HepG2 (cell line): ENCODE results near the gene EEF1A2. TPM values are rescaled to one million over a fixed set of nuclear protein-coding genes. Genes with fewer than 3 reads are reported as not detected.

Source experiments
- AKAP8 ChIP-seq: sonication (generic); formaldehyde crosslinking; IDR thresholded peaks from 2 replicates; pipeline ENCODE4 v1.5.1; 2020; ENCODE audit warnings: mild to moderate bottlenecking, missing genetic modification reagents
- DMAP1 ChIP-seq: IDR thresholded peaks from 2 replicates; pipeline ENCODE4 v1.6.1; 2016
- HMGA1 ChIP-seq: sonication (generic); formaldehyde crosslinking; conservative IDR thresholded peaks from 2 replicates; pipeline ENCODE4 v1.4.0; 2020; ENCODE audit warnings: missing genetic modification reagents
- IRF2 ChIP-seq: IDR thresholded peaks from 2 replicates; pipeline ENCODE4 v1.6.1; 2018; ENCODE audit warnings: missing genetic modification reagents, missing compliant biosample characterization
- ISL2 ChIP-seq: sonication (generic); formaldehyde crosslinking; IDR thresholded peaks from 2 replicates; pipeline ENCODE4 v1.5.0; 2020; ENCODE audit warnings: missing genetic modification reagents
- KMT2A ChIP-seq: sonication (generic); formaldehyde crosslinking; IDR thresholded peaks from 2 replicates; pipeline ENCODE4 v1.4.0; 2020; ENCODE audit warnings: missing genetic modification reagents
- MLLT10 ChIP-seq: sonication (generic); formaldehyde crosslinking; IDR thresholded peaks from 2 replicates; pipeline ENCODE4 v1.4.0; 2020; ENCODE audit warnings: missing genetic modification reagents
- SKI ChIP-seq: fragments of 450-650 bp; IDR thresholded peaks from one replicate; pipeline ENCODE4 v1.6.1; 2018; ENCODE audit warnings: mild to moderate bottlenecking; ENCODE audit not compliant: partially characterized antibody
- THYN1 ChIP-seq: sonication (generic); formaldehyde crosslinking; IDR thresholded peaks from 2 replicates; pipeline ENCODE4 v1.8.1; 2023; ENCODE audit warnings: low read depth, mild to moderate bottlenecking, moderate library complexity, missing genetic modification reagents, borderline replicate concordance
- YEATS2 ChIP-seq: sonication (generic); formaldehyde crosslinking; IDR thresholded peaks from 2 replicates; pipeline ENCODE4 v1.4.0; 2020; ENCODE audit warnings: missing genetic modification reagents, borderline replicate concordance
- ZNF205 ChIP-seq: IDR thresholded peaks from 2 replicates; pipeline ENCODE4 v1.6.1; 2018; ENCODE audit warnings: missing biosample characterization, missing genetic modification reagents
- ZNF282 ChIP-seq: fragments of 450-650 bp; IDR thresholded peaks from 2 replicates; pipeline ENCODE4 v1.6.1; 2018; ENCODE audit not compliant: partially characterized antibody
- ZNF446 ChIP-seq: sonication (generic); formaldehyde crosslinking; IDR thresholded peaks from 2 replicates; pipeline ENCODE4 v1.5.0; 2020; ENCODE audit warnings: mild to moderate bottlenecking, missing genetic modification reagents
- ZNF589 ChIP-seq: sonication (generic); formaldehyde crosslinking; conservative IDR thresholded peaks from 2 replicates; pipeline ENCODE4 v1.8.0; 2022; ENCODE audit warnings: mild to moderate bottlenecking, moderate library complexity, missing genetic modification reagents
- ZNF619 ChIP-seq: sonication (generic); formaldehyde crosslinking; IDR thresholded peaks from 2 replicates; pipeline ENCODE4 v1.4.0; 2020; ENCODE audit warnings: mild to moderate bottlenecking, missing genetic modification reagents
- ZNF749 ChIP-seq: sonication (generic); formaldehyde crosslinking; IDR thresholded peaks from 2 replicates; pipeline ENCODE4 v1.8.0; 2022; ENCODE audit warnings: mild to moderate bottlenecking, missing genetic modification reagents, moderate library complexity, borderline replicate concordance
- ZNF788 ChIP-seq: sonication (generic); formaldehyde crosslinking; IDR thresholded peaks from 2 replicates; pipeline ENCODE4 v1.5.0; 2020; ENCODE audit warnings: mild to moderate bottlenecking, missing genetic modification reagents, borderline replicate concordance
- ZSCAN30 ChIP-seq: sonication (generic); formaldehyde crosslinking; IDR thresholded peaks from 2 replicates; pipeline ENCODE4 v1.5.0; 2020; ENCODE audit warnings: mild to moderate bottlenecking, missing genetic modification reagents
- polyA plus RNA-seq, 8 experiments: library from polyadenylated mRNA; depleted of rRNA in 3 of 8; stranded (reverse) in 7 of 8; unstranded in 1 of 8; fragments of >200 nt; fragmentation: Illumina TruSeq in 4 of 8; extraction: Trizol in 4 of 8; gene quantifications; 2 replicates each; pipeline versions ENCODE4 v1.2.1 to v1.2.3, GENCODE V29; 2011 to 2016; ENCODE audit warnings: low read depth in 4 of 8, missing spikeins in 1 of 8, mixed read lengths in 1 of 8; ENCODE audit not compliant: insufficient read depth in 1 of 8
- total RNA-seq, 5 experiments: library from RNA; depleted of rRNA; stranded (reverse); fragments of >200 nt; fragmentation: Illumina TruSeq; extraction: Trizol; gene quantifications; 2 replicates each; pipeline ENCODE4 v1.2.3, GENCODE V29; 2016; ENCODE audit warnings: low read depth in 1 of 5
- TF ChIP-seq, protein P1 (sequence below): sonication (generic); formaldehyde crosslinking; IDR thresholded peaks from 2 replicates; pipeline ENCODE4 v1.4.0; 2020; ENCODE audit warnings: mild to moderate bottlenecking, missing genetic modification reagents
- TF ChIP-seq, protein P2 (sequence below): sonication (generic); formaldehyde crosslinking; IDR thresholded peaks from 2 replicates; pipeline ENCODE4 v1.5.0; 2020; ENCODE audit warnings: mild to moderate bottlenecking, missing genetic modification reagents

EEF1A2 gene
- total and polyA plus RNA-seq, 2 of the 13 experiments (the other 11 are each of a cell fraction or from before 2014, with no cell fraction given): 0.44 to 0.87 TPM

DNA sequence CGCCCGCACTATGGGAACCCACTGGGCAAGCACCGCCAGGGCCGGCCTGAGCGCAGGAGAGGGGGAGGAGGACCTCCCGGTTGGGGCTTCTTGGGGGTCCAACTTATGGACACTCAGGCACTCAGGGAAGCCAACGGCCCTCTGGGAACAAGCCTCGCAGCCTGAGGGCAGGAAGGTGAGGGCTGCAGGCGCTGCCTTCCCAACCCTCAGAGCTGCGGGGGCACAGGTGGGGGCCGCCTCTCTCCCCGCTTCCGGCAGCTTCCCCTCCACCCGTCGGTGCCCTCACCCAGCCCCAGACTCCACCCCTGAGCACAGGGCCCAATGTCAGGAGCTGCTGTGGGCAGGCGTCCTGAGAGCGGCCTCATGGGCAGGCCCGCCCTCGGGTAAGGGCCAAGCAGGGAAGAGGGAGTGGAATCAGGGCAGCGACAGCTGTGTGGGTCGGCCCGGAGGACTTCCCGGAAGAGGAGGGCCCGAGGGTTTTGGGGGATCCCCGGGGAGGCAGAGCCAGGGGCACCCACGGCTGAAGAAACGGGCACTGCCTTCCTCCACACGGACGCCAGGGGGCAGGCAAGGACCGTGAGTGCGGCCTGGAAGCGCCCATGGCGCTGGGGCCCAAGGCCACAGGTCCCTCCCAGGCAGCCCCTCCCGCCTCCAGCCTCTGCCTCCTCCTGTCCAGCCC lies 38.8 kb upstream of the EEF1A2 start (continued):
- TF ChIP-seq, protein P1, sequence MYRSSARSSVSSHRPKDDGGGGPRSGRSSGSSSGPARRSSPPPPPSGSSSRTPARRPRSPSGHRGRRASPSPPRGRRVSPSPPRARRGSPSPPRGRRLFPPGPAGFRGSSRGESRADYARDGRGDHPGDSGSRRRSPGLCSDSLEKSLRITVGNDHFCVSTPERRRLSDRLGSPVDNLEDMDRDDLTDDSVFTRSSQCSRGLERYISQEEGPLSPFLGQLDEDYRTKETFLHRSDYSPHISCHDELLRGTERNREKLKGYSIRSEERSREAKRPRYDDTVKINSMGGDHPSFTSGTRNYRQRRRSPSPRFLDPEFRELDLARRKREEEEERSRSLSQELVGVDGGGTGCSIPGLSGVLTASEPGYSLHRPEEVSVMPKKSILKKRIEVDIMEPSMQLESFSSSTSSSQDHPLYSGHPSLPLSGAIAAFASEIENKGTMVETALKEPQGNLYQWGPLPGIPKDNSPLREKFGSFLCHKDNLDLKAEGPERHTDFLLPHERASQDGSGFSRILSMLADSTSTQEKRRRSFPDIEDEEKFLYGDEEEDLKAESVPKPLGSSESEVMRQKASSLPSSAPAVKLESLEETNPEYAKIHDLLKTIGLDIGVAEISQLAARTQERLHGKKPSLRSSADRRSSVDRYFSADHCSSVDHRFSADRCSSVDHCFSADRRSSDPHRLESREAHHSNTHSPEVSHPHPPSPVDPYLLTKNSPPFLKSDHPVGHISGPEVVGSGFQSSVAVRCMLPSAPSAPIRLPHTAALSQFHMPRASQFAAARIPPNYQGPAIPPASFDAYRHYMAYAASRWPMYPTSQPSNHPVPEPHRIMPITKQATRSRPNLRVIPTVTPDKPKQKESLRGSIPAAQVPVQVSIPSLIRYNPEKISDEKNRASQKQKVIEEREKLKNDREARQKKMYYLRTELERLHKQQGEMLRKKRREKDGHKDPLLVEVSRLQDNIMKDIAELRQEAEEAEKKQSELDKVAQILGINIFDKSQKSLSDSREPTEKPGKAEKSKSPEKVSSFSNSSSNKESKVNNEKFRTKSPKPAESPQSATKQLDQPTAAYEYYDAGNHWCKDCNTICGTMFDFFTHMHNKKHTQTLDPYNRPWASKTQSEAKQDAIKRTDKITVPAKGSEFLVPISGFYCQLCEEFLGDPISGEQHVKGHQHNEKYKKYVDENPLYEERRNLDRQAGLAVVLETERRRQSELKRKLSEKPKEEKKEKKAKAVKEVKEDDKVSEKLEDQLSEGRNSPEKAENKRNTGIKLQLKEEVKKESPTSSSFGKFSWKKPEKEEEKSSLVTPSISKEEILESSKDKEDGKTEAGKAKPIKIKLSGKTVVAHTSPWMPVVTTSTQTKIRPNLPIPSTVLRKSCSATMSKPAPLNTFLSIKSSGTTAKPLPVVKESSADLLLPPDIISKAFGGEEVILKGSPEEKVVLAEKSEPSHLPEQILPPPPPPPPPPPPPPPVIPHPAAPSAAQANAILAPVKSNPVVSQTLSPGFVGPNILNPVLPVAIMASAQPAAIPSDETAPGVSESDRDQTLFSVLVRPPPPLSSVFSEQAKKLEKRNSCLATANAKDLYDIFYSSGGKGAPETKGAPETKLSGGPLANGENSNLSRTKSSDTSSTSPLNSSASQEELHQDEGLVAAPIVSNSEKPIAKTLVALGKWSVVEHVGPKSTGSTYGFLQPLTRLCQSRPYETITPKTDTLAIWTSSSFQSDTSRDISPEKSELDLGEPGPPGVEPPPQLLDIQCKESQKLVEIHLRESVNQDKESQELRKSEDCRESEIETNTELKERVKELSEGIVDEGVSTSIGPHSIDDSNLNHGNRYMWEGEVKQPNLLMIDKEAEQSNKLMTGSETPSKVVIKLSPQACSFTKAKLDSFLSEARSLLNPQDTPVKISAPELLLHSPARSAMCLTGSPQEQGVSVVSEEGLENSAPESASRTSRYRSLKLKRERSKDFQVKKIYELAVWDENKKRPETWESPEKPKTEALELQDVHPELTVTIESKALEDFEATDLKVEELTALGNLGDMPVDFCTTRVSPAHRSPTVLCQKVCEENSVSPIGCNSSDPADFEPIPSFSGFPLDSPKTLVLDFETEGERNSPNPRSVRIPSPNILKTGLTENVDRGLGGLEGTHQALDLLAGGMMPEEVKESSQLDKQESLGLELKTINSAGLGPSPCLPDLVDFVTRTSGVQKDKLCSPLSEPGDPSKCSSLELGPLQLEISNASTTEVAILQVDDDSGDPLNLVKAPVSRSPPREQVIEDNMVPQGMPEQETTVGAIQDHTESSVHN (CRISPR knock-in tag): no peak; the same call in 1 of the 2 replicates
- TF ChIP-seq THYN1 (no peak), ZSCAN30 (no peak), ZNF205 (CRISPR knock-in tag) (peak; percentile 90), AKAP8 (peak; percentile 84), KMT2A (CRISPR knock-in tag) (peak; percentile 62), ZNF589 (no peak), ZNF446 (peak; percentile 67; the same call in 1 of the 2 replicates), DMAP1 (0 out of 2 replicates have a peak, but pooled peaks have one; percentile 75), ZNF749 (CRISPR knock-in tag) (peak; percentile 90; the same call in 1 of the 2 replicates), ISL2 (peak; percentile 81), ZNF619 (peak; percentile 71), ZNF282 (no peak), SKI (peak; percentile 38), MLLT10 (CRISPR knock-in tag) (no peak), HMGA1 (no peak), IRF2 (CRISPR knock-in tag) (peak; percentile 93), ZNF788 (CRISPR knock-in tag) (peak; percentile 95; the same call in 1 of the 2 replicates), YEATS2 (CRISPR knock-in tag) (peak; percentile 84)
- TF ChIP-seq, protein P2, sequence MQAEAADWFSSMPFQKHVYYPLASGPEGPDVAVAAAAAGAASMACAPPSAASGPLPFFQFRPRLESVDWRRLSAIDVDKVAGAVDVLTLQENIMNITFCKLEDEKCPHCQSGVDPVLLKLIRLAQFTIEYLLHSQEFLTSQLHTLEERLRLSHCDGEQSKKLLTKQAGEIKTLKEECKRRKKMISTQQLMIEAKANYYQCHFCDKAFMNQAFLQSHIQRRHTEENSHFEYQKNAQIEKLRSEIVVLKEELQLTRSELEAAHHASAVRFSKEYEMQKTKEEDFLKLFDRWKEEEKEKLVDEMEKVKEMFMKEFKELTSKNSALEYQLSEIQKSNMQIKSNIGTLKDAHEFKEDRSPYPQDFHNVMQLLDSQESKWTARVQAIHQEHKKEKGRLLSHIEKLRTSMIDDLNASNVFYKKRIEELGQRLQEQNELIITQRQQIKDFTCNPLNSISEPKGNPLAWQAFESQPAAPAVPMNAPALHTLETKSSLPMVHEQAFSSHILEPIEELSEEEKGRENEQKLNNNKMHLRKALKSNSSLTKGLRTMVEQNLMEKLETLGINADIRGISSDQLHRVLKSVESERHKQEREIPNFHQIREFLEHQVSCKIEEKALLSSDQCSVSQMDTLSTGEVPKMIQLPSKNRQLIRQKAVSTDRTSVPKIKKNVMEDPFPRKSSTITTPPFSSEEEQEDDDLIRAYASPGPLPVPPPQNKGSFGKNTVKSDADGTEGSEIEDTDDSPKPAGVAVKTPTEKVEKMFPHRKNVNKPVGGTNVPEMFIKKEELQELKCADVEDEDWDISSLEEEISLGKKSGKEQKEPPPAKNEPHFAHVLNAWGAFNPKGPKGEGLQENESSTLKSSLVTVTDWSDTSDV: peak; percentile 92; the same call in 1 of the 2 replicates
